ENCODE measurements around the gene ST6GALNAC4. TPM values are rescaled to one million over a fixed set of nuclear protein-coding genes. Genes with fewer than 3 reads are reported as not detected.
A peak's percentile ranks its signal among the peaks of the same experiment; 100 is the strongest.

ST6GALNAC4 gene
- total RNA-seq, 1 experiment from 2014 or later: 25.7 TPM

DNA sequence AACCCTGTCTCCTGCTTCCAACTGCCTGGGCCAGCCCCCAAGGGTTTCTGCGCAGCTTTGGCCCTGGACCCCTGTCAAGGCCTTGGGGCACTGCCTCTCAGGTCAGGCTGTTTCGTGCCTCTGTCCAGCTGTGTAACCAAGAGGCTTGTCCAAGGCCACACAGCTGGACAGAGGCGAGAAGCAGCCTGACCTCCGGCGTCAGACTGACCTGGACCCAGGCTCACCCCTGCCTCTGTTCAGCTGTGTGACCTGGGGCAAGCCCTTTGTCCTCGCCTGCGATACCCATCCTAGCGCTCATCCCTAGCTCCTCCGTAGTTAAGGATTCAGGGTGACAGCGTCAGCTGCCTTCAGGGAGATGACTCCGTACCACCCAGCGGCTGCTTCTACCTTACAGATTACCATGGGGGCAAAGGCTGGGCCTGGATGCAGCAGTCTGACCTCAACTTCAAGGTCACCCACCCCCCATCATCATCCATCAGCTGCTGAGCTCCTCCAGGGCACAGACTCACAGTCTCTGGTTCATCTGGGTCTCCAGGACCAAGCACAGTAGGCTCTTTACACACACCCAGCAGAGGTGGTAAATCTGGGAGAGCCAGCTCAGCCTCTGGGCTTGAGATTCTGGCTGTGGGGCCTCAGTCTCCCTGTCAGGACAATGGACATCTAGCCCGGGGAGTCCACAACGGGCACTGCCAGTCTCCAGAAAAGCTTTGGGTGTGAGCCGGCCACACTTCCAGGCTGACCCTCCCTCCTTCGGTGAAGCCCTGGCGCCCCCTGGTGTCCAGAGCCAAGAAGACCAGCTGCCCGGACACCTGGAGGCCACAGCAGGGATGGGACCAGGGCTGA lies 47.3 kb downstream of the ST6GALNAC4 start (continued):
- TF ChIP-seq SP1 (CRISPR knock-in tag; conservative IDR thresholded peaks at IDR 0.05): 0 out of 2 replicates have a peak, but pooled peaks have one; percentile 33
- TF ChIP-seq JUN (CRISPR knock-in tag; IDR thresholded peaks at IDR 0.05): no peak
- no peak for TF ChIP-seq MXD4 (CRISPR knock-in tag; IDR thresholded peaks at IDR 0.05; ENCODE audit: borderline replicate concordance)
- no peak for TF ChIP-seq IRF2 (CRISPR knock-in tag; IDR thresholded peaks at IDR 0.05; ENCODE audit: borderline replicate concordance, low read depth)
- TF ChIP-seq, protein P1, sequence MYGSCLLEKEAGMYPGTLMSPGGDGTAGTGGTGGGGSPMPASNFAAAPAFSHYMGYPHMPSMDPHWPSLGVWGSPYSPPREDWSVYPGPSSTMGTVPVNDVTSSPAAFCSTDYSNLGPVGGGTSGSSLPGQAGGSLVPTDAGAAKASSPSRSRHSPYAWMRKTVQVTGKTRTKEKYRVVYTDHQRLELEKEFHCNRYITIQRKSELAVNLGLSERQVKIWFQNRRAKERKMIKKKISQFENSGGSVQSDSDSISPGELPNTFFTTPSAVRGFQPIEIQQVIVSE (CRISPR knock-in tag; IDR thresholded peaks at IDR 0.05; ENCODE audit: borderline replicate concordance): no peak
- TF ChIP-seq, protein P2, sequence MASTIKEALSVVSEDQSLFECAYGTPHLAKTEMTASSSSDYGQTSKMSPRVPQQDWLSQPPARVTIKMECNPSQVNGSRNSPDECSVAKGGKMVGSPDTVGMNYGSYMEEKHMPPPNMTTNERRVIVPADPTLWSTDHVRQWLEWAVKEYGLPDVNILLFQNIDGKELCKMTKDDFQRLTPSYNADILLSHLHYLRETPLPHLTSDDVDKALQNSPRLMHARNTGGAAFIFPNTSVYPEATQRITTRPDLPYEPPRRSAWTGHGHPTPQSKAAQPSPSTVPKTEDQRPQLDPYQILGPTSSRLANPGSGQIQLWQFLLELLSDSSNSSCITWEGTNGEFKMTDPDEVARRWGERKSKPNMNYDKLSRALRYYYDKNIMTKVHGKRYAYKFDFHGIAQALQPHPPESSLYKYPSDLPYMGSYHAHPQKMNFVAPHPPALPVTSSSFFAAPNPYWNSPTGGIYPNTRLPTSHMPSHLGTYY (CRISPR knock-in tag; IDR thresholded peaks at IDR 0.05): no peak
- peak; percentile 13; the same call in 1 of the 2 replicates for TF ChIP-seq ZSCAN18 (CRISPR knock-in tag; IDR thresholded peaks at IDR 0.05)
- no peak for TF ChIP-seq ZNF138 (CRISPR knock-in tag; conservative IDR thresholded peaks at IDR 0.05)

GRCh38 chr9:127868278-127868902 lies 48.5 kb downstream of the ST6GALNAC4 start:
- H3K9me3 Mint-ChIP-seq: no peaks in the 10 kb centered on the region
- H3K4me1 Mint-ChIP-seq: peaks cover 10% of the 10 kb centered on the region
- ATAC-seq (no peak), DNase-seq (ENCODE audit: low spot score) (no peak)
- H3K4me3 Mint-ChIP-seq: no peak overlapping the region
- ChIA-PET POLR2A (interaction anchor here (1.1 kb wide), 1 partner anchor 83 kb away, joined by 3 read pairs; the partner anchor contains the start of gene CDK9), CTCF (interaction anchor here (0.6 to 4.2 kb wide), 29 partner anchors 9 to 279 kb away, joined by 3 to 115 read pairs (median 10); partner anchors contain the start of genes AK1, CDK9, ENG and PIP5KL1)
- no peaks in the 10 kb centered on the region for H3K36me3 Mint-ChIP-seq
- peak overlapping the region; percentile 65 for H3K27ac Mint-ChIP-seq
- no peaks in the 10 kb centered on the region for H3K27me3 Mint-ChIP-seq (ENCODE audit: low read depth)
- TF ChIP-seq ETV6 (CRISPR knock-in tag; IDR thresholded peaks at IDR 0.05) (no peak), ZBTB21 (CRISPR knock-in tag; IDR thresholded peaks at IDR 0.05; ENCODE audit: borderline replicate concordance) (no peak), E2F1 (CRISPR knock-in tag; IDR thresholded peaks at IDR 0.05) (no peak), ZNF396 (CRISPR knock-in tag; IDR thresholded peaks at IDR 0.05; ENCODE audit: borderline replicate concordance) (no peak), TP53 (CRISPR knock-in tag; IDR thresholded peaks at IDR 0.05) (no peak), CTCF (IDR thresholded peaks at IDR 0.05) (no peak), NFYB (CRISPR knock-in tag; conservative IDR thresholded peaks at IDR 0.05; ENCODE audit: low read depth) (no peak), ZNF423 (CRISPR knock-in tag; IDR thresholded peaks at IDR 0.05) (no peak), ZNF263 (CRISPR knock-in tag; IDR thresholded peaks at IDR 0.05; ENCODE audit: low read depth) (no peak), HMGA2 (CRISPR knock-in tag; IDR thresholded peaks at IDR 0.05) (no peak), NR2C2 (CRISPR knock-in tag; IDR thresholded peaks at IDR 0.05) (no peak), SP1 (CRISPR knock-in tag; conservative IDR thresholded peaks at IDR 0.05) (no peak), EMX1 (CRISPR knock-in tag; IDR thresholded peaks at IDR 0.05) (no peak)
- TF ChIP-seq, protein P3, sequence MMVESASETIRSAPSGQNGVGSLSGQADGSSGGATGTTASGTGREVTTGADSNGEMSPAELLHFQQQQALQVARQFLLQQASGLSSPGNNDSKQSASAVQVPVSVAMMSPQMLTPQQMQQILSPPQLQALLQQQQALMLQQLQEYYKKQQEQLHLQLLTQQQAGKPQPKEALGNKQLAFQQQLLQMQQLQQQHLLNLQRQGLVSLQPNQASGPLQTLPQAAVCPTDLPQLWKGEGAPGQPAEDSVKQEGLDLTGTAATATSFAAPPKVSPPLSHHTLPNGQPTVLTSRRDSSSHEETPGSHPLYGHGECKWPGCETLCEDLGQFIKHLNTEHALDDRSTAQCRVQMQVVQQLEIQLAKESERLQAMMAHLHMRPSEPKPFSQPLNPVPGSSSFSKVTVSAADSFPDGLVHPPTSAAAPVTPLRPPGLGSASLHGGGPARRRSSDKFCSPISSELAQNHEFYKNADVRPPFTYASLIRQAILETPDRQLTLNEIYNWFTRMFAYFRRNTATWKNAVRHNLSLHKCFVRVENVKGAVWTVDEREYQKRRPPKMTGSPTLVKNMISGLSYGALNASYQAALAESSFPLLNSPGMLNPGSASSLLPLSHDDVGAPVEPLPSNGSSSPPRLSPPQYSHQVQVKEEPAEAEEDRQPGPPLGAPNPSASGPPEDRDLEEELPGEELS (CRISPR knock-in tag; IDR thresholded peaks at IDR 0.05): no peak
- TF ChIP-seq, protein P4, sequence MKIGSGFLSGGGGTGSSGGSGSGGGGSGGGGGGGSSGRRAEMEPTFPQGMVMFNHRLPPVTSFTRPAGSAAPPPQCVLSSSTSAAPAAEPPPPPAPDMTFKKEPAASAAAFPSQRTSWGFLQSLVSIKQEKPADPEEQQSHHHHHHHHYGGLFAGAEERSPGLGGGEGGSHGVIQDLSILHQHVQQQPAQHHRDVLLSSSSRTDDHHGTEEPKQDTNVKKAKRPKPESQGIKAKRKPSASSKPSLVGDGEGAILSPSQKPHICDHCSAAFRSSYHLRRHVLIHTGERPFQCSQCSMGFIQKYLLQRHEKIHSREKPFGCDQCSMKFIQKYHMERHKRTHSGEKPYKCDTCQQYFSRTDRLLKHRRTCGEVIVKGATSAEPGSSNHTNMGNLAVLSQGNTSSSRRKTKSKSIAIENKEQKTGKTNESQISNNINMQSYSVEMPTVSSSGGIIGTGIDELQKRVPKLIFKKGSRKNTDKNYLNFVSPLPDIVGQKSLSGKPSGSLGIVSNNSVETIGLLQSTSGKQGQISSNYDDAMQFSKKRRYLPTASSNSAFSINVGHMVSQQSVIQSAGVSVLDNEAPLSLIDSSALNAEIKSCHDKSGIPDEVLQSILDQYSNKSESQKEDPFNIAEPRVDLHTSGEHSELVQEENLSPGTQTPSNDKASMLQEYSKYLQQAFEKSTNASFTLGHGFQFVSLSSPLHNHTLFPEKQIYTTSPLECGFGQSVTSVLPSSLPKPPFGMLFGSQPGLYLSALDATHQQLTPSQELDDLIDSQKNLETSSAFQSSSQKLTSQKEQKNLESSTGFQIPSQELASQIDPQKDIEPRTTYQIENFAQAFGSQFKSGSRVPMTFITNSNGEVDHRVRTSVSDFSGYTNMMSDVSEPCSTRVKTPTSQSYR (CRISPR knock-in tag; IDR thresholded peaks at IDR 0.05): no peak
- TF ChIP-seq, protein P1 (CRISPR knock-in tag; IDR thresholded peaks at IDR 0.05; ENCODE audit: borderline replicate concordance): no peak

Measured in WTC11 (cell line).